ENCODE data around the gene GJB5.
"Not testable (repeated sequence)": the region's sequence is repeated elsewhere in the genome, so short reads cannot be mapped to it uniquely, and the experiment has no call there.

The GJB5 gene

GRCh38 chr1:34746101-34746500 lies 8.7 kb upstream of the GJB5 start:
- no peak for DNase-seq

- no peak for DNase-seq
Measured at GRCh38 chr1:34746785-34747637, 7.8 kb upstream of the GJB5 start.

- no peak for DNase-seq
Measured at GRCh38 chr1:34747638-34747941, 7.3 kb upstream of the GJB5 start.

GRCh38 chr1:34749992-34750391 lies 4.9 kb upstream of the GJB5 start:
- DNase-seq = no peak

GRCh38 chr1:34750610-34751009 lies 4.2 kb upstream of the GJB5 start:
- DNase-seq = no peak

GRCh38 chr1:34753163-34753562 lies 1.7 kb upstream of the GJB5 start:
- DNase-seq = no peak

GRCh38 chr1:34755961-34756360 lies 1.1 kb downstream of the GJB5 start:
- no peak for DNase-seq

- DNase-seq = no peak
Measured at GRCh38 chr1:34757386-34757785, 2.5 kb downstream of the GJB5 start.

GRCh38 chr1:34758751-34759150 lies 3.9 kb downstream of the GJB5 start:
- no peak for DNase-seq

GRCh38 chr1:34759503-34760357 lies 4.9 kb downstream of the GJB5 start, which contains the start of gene GJB4:
TSS of gene GJB4 (plus strand) at chr1:34759740. CDS start at chr1:34761255, 1,515 bp downstream.
- no peak for DNase-seq

GRCh38 chr1:34761176-34761761 lies 6.4 kb downstream of the GJB5 start:
- DNase-seq = no peak

- DNase-seq = no peak
Measured at GRCh38 chr1:34761776-34762307, 7.0 kb downstream of the GJB5 start.

GRCh38 chr1:34762474-34763141 lies 7.8 kb downstream of the GJB5 start:
- no peak for DNase-seq

GRCh38 chr1:34763142-34763781 lies 8.4 kb downstream of the GJB5 start:
- no peak for DNase-seq

GRCh38 chr1:34768856-34769255 lies 14.0 kb downstream of the GJB5 start:
- no peak for DNase-seq

- DNase-seq = no peak
Measured at GRCh38 chr1:34770891-34771504, 16.2 kb downstream of the GJB5 start.

GRCh38 chr1:34771573-34772371 lies 16.9 kb downstream of the GJB5 start:
- DNase-seq = no peak

GRCh38 chr1:34773114-34773513 lies 18.3 kb downstream of the GJB5 start:
- not testable (repeated sequence) for DNase-seq

GRCh38 chr1:34774957-34775356 lies 20.1 kb downstream of the GJB5 start:
- no peak for DNase-seq

GRCh38 chr1:34776911-34777310 lies 22.1 kb downstream of the GJB5 start:
- no peak for DNase-seq
